Gastroesophageal sphincter (tissue), 4 donors: ENCODE measurements around the gene EPB41L4A. TPM values are rescaled to one million over a fixed set of nuclear protein-coding genes. Genes with fewer than 3 reads are reported as not detected.
A peak's percentile ranks its signal among the peaks of the same experiment; 100 is the strongest.

Experiments
- ATAC-seq: fragments of 150-250 bp; one replicate; pipeline ENCODE4 v1.9.1; 2016; ENCODE audit warnings: mild to moderate bottlenecking, moderate library complexity
- H3K27ac ChIP-seq, 4 donors: fragments of 200-600 bp; sonication (generic) in 3 of 4; 1 replicate in 3 of 4; 2 replicates in 1 of 4; pipeline ENCODE4 v1.5.1; 2016 to 2019
- H3K27me3 ChIP-seq: fragments of 200-600 bp; sonication (generic); one replicate; pipeline ENCODE4 v1.5.1; 2019
- H3K36me3 ChIP-seq, 2 donors: fragments of 200-600 bp; sonication (generic); one replicate each; pipeline ENCODE4 v1.5.1; 2019; ENCODE audit warnings: control low read depth in 1 of 2
- H3K4me1 ChIP-seq, 3 donors: fragments of 200-600 bp; sonication (generic); 1 replicate in 2 of 3; 2 replicates in 1 of 3; pipeline ENCODE4 v1.5.1; 2016 to 2019; ENCODE audit warnings: control low read depth in 2 of 3
- H3K4me3 ChIP-seq, 2 donors: fragments of 200-600 bp; sonication (generic); one replicate each; pipeline ENCODE4 v1.5.1; 2019; ENCODE audit warnings: mild to moderate bottlenecking in 1 of 2, moderate library complexity in 1 of 2
- H3K9me3 ChIP-seq, 3 donors: fragments of 200-600 bp; sonication (generic); one replicate each; pipeline ENCODE4 v1.5.1; 2017 to 2019; ENCODE audit warnings: control low read depth in 2 of 3
- EP300 ChIP-seq: sonication (generic); formaldehyde crosslinking; IDR thresholded peaks from one replicate; pipeline ENCODE4 v1.6.1; 2017; ENCODE audit warnings: antibody characterized with exemption, mild to moderate bottlenecking
- POLR2A ChIP-seq, 2 donors: fragments of 450-650 bp; IDR thresholded peaks; one replicate each; pipeline ENCODE4 v1.6.1; 2017; ENCODE audit warnings: antibody characterized with exemption in 2 of 2, mild to moderate bottlenecking in 2 of 2, moderate library complexity in 1 of 2
- POLR2AphosphoS5 ChIP-seq: sonication (generic); formaldehyde crosslinking; IDR thresholded peaks from one replicate; pipeline ENCODE4 v1.6.1; 2017; ENCODE audit warnings: antibody characterized with exemption
- WGBS, 2 donors: methylation state at CpG; one replicate each; pipeline ENCODE4 v1.1.5; 2018; ENCODE audit warnings: low coverage in 1 of 2; 5-methylcytosine and 5-hydroxymethylcytosine counted together
- total RNA-seq, 4 donors: library from RNA; depleted of rRNA; stranded (reverse); fragments of >200 nt; gene quantifications; one replicate each; pipeline ENCODE4 v1.1.0, GENCODE V29; 2016
- TF ChIP-seq, protein P1 (sequence below), 4 experiments: fragments of 200-600 bp in 2 of 4; fragments of 450-650 bp in 2 of 4; sonication (generic) in 1 of 4; IDR thresholded peaks; one replicate each; pipeline ENCODE4 v1.5.1; 2017 to 2019; ENCODE audit warnings: antibody characterized with exemption in 4 of 4, mild to moderate bottlenecking in 2 of 4, moderate library complexity in 2 of 4

EPB41L4A gene
- total RNA-seq, 4 donors from 2014 or later: 4.3 to 28.7 (median 12.6) TPM

DNA sequence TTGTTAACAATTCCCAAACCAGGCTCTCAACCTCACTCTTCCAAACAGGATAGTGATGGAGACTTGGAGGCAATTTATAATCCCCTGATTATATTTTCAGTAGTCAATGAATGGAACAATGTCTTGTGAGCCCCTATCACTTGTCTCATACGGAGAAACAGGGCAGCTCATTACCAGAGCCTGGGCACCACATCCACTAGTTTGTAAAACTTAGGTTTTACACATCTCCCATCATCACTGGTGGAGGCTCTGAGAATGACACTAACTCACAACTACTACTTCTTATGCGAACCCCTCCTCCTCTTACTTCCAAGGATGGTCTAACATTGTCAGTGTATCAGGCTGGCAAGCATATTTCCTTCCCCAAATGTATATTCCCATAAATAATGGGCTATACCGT is 253.7 kb downstream of the EPB41L4A start:
- Histone ChIP-seq H3K27ac (no peak overlapping the region), H3K27me3 (no peaks in the 10 kb centered on the region), H3K4me1 (peaks cover 0 to 22% (median 8%) of the 10 kb centered on the region in 3 donors), H3K4me3 (no peak overlapping the region), H3K9me3 (no peaks in the 10 kb centered on the region), H3K36me3 (peaks cover 0 to 86% of the 10 kb centered on the region in 2 donors)
- ATAC-seq: no peak
- WGBS, 2 donors: 42 to 49% methylated on average over 3 of the region's 3 CpGs
- no peak for TF ChIP-seq POLR2A (IDR thresholded peaks at IDR 0.05)
- TF ChIP-seq POLR2AphosphoS5: no peak
- TF ChIP-seq, protein P1, sequence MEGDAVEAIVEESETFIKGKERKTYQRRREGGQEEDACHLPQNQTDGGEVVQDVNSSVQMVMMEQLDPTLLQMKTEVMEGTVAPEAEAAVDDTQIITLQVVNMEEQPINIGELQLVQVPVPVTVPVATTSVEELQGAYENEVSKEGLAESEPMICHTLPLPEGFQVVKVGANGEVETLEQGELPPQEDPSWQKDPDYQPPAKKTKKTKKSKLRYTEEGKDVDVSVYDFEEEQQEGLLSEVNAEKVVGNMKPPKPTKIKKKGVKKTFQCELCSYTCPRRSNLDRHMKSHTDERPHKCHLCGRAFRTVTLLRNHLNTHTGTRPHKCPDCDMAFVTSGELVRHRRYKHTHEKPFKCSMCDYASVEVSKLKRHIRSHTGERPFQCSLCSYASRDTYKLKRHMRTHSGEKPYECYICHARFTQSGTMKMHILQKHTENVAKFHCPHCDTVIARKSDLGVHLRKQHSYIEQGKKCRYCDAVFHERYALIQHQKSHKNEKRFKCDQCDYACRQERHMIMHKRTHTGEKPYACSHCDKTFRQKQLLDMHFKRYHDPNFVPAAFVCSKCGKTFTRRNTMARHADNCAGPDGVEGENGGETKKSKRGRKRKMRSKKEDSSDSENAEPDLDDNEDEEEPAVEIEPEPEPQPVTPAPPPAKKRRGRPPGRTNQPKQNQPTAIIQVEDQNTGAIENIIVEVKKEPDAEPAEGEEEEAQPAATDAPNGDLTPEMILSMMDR (IDR thresholded peaks at IDR 0.05): no peak
- no peak for TF ChIP-seq EP300

DNA sequence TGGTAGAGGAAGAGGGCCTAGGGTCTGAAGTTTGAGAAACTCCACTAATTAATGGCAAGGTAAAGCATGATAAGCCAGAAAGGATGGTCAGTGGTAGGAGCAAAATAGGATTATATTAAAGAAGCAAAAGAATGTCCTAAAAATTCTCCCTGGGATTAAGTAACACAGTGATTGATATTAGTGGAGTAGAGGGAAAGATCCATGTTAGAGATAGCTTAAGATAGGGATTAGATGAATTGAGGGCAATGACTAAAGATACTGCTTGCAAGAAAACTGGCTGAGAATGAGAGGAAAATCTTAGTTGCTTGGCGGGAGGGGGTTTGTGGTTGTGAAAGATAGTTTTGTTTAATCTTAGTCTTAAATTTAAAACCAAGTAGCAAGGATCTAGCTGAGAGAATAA is 255.6 kb downstream of the EPB41L4A start:
- no peaks in the 10 kb centered on the region for H3K27me3 ChIP-seq
- H3K27ac ChIP-seq: no peak overlapping the region
- WGBS, 2 donors: 82 to 89% methylated on average over 1 of the region's 1 CpG
- no peak overlapping the region for H3K4me3 ChIP-seq
- peaks cover 0 to 66% of the 10 kb centered on the region in 2 donors for H3K36me3 ChIP-seq
- H3K4me1 ChIP-seq: peaks cover 0 to 28% (median 12%) of the 10 kb centered on the region in 3 donors
- ATAC-seq: no peak
- no peaks in the 10 kb centered on the region for H3K9me3 ChIP-seq
- TF ChIP-seq POLR2AphosphoS5: no peak
- TF ChIP-seq, protein P1 (IDR thresholded peaks at IDR 0.05): no peak
- TF ChIP-seq POLR2A (IDR thresholded peaks at IDR 0.05): no peak
- no peak for TF ChIP-seq EP300

DNA sequence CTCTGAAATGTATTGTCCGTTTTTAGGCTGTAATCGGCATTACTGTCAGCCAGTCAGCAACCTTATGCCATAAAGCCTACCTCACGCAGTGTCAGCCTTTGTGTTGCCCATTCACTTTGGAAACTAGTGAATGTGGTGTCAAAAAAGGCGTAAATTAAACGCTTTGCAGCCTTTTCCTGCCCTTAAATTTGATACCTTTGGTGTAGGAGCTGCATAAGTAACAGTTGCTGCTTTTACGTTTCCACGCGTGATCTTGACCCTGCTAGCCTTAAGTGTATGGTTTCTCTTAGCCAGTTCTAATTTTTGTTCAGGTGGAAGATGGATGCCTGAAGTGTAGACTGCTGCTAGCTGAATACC is 257.7 kb downstream of the EPB41L4A start:
- WGBS, 2 donors: 2% methylated on average over 8 of the region's 8 CpGs
- TF ChIP-seq POLR2A (IDR thresholded peaks at IDR 0.05) (no peak), POLR2AphosphoS5 (no peak), EP300 (no peak)
- TF ChIP-seq, protein P1 (IDR thresholded peaks at IDR 0.05): no peak
- Histone ChIP-seq H3K9me3 (no peaks in the 10 kb centered on the region), H3K36me3 (peaks cover 0 to 46% of the 10 kb centered on the region in 2 donors), H3K4me1 (peaks cover 0 to 28% (median 12%) of the 10 kb centered on the region in 3 donors), H3K27me3 (no peaks in the 10 kb centered on the region), H3K27ac (peak overlapping the region; percentile 27 to 84 (median 84)), H3K4me3 (peak overlapping the region; percentile 67 to 73)
- no peak for ATAC-seq

DNA sequence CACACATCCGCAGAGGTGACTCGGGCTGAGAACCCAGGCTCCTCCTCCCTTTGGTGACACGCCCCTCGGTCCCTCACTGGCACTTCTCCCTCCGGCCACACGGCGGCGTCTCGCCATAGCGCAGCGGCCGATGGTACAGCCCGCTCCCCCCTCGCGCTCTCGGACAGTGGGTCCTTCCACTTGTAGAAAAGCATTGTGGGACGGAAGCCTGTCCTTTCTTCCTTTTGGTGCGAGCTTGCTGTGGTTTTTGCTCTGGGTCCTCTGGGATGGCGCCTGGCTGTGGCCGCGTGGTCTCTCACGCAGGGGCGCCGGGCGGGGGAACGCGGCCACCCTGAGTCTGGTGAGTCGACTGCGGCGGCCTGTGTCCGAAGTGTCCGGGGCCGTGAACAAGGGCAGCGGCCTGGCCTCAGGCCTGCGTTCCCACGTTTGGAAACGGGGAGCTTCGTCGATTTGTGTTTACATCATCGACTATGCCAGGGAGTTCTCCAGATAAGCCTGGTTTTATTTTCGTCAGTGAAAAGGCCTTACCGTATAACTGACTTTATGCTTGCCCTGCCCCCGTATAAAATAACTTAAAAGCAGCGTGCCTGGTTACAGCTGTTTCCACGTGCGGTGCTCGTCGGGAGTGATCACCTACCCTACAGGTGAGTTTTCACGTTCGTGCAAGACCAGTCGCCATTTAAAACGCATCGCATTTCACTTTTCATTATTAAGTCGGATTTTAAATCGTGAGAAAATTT is 258.3 kb downstream of the EPB41L4A start:
- H3K27me3 ChIP-seq: no peaks in the 10 kb centered on the region
- WGBS, 2 donors: 0 to 1% methylated on average over 17 to 27 of the region's 55 CpGs
- H3K27ac ChIP-seq: peak overlapping the region; percentile 24 to 84 (median 84)
- H3K36me3 ChIP-seq: peaks cover 0 to 41% of the 10 kb centered on the region in 2 donors
- peaks cover 0 to 28% (median 12%) of the 10 kb centered on the region in 3 donors for H3K4me1 ChIP-seq
- no peaks in the 10 kb centered on the region for H3K9me3 ChIP-seq
- peak overlapping the region; percentile 67 to 73 for H3K4me3 ChIP-seq
- TF ChIP-seq POLR2AphosphoS5: peak; percentile 97
- TF ChIP-seq, protein P1 (IDR thresholded peaks at IDR 0.05): peak; percentile 82 to 94 (median 94)
- peak; percentile 80 for TF ChIP-seq POLR2A (IDR thresholded peaks at IDR 0.05)
- no peak for TF ChIP-seq EP300
- ATAC-seq: peak; percentile 96

DNA sequence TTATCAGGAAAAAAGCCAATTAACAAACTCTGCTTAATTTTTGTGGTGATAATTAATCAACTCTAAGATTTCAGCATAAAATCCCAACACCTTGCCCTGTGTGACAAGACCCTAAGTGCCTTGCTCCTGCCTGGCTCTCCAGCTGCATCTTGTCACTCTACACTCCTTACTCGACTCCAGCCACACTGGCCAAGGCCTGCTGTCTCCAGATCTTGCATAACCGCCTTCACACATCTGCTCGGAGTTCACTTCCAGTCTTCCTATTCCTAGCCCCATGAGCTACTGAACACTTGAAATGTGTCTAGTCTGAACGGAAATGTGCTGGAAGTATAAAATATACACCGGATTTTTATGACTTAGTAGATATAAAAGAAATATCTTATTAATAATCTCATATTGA is 259.6 kb downstream of the EPB41L4A start:
- no peaks in the 10 kb centered on the region for H3K9me3 ChIP-seq
- peaks cover 0 to 28% (median 12%) of the 10 kb centered on the region in 3 donors for H3K4me1 ChIP-seq
- peak; percentile 77 for ATAC-seq
- peak overlapping the region in 1 of 4 donors; percentile 83 for H3K27ac ChIP-seq
- peak; percentile 56 for TF ChIP-seq POLR2AphosphoS5
- TF ChIP-seq, protein P1 (IDR thresholded peaks at IDR 0.05): no peak
- no peaks in the 10 kb centered on the region for H3K27me3 ChIP-seq
- WGBS, 2 donors: 36 to 39% methylated on average over 4 to 5 of the region's 5 CpGs
- H3K36me3 ChIP-seq: peaks cover 0 to 27% of the 10 kb centered on the region in 2 donors
- H3K4me3 ChIP-seq: no peak overlapping the region
